ENCODE results near the gene IQCM.

IQCM gene

DNA sequence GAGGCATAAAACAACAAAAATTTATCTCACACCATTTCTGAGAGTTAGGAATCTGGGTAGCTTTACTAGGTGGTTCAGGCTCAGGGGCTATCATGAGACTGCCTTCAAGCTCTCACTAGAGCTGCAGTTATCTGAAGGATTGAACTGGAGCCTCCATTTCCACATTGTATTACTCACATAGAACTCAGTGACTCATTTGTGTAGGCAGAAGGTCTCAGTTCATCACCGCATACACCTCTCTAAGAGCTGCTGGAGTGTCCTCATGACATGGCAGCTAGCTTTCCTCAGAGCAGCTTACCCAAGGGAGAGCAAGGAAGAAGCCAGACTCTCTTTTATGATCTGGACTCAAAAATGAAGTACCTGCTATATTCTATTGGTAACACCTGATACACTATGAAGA lies 389.2 kb downstream of the IQCM start:
- TF ChIP-seq, protein P1, sequence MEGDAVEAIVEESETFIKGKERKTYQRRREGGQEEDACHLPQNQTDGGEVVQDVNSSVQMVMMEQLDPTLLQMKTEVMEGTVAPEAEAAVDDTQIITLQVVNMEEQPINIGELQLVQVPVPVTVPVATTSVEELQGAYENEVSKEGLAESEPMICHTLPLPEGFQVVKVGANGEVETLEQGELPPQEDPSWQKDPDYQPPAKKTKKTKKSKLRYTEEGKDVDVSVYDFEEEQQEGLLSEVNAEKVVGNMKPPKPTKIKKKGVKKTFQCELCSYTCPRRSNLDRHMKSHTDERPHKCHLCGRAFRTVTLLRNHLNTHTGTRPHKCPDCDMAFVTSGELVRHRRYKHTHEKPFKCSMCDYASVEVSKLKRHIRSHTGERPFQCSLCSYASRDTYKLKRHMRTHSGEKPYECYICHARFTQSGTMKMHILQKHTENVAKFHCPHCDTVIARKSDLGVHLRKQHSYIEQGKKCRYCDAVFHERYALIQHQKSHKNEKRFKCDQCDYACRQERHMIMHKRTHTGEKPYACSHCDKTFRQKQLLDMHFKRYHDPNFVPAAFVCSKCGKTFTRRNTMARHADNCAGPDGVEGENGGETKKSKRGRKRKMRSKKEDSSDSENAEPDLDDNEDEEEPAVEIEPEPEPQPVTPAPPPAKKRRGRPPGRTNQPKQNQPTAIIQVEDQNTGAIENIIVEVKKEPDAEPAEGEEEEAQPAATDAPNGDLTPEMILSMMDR (conservative IDR thresholded peaks at IDR 0.05; ENCODE audit: low read depth) = no peak
- POLR2A ChIA-PET (ENCODE audit: low non-redundant PET) = no interaction called here
- CTCF ChIA-PET = interaction anchor here (0.7 to 1.0 kb wide), 2 partner anchors 249 to 471 kb away, joined by 3 read pairs; no protein-coding TSS in a partner anchor
- no peak overlapping the region for H3K27ac ChIP-seq
- DNase-seq (ENCODE audit: low spot score) = no peak

DNA sequence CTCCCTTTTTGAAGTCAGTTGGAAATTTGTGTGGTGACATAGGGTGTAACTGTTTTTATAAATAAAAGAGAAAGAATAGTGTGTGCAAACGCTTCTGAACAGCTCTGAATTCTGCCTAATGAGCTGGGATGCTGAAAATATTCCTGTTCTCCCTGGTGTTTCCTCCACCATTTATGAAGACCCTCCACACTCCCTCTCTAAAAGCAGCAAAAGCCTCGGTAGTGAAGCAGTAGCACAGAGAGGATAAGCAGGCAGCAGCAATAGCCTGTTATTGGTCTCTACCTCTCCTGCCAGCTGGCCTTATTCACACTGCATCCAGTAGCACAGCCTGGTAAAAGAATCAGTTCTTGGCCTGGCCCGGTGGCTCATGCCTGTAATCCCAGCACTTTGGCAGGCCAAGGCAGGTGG lies 406.1 kb downstream of the IQCM start:
- ChIA-PET POLR2A (ENCODE audit: low non-redundant PET) (no interaction called here), CTCF (interaction anchor here (0.8 kb wide), 1 partner anchor 1652 kb away, joined by 3 read pairs; no protein-coding TSS in a partner anchor)
- no peak for DNase-seq (ENCODE audit: low spot score)
- TF ChIP-seq, protein P1 (conservative IDR thresholded peaks at IDR 0.05; ENCODE audit: low read depth) = no peak
- H3K27ac ChIP-seq = peak overlapping the region; percentile 91

DNA sequence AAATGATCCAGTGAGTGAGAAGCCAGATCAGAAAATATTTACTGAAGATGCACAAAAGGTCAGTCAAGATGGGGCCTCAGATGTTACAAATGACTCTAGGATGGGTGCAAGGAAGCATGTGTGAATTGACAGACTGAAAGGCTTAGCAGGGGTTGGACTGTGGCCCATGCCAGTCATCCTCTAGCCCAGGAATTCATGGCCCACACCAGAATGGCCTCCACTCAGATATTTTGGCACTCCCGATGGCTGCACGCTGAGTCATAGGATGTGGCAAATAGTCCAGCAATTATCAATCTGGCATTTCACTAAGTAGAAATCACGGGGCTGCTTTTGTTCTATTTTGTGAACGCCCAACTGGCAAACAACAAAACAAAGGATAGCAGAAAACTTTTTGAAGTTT lies 406.5 kb downstream of the IQCM start:
- ChIA-PET POLR2A (ENCODE audit: low non-redundant PET) (no interaction called here), CTCF (interaction anchor here (0.8 kb wide), 1 partner anchor 1652 kb away, joined by 3 read pairs; no protein-coding TSS in a partner anchor)
- DNase-seq (ENCODE audit: low spot score) = peak; percentile 73
- TF ChIP-seq, protein P1 (conservative IDR thresholded peaks at IDR 0.05; ENCODE audit: low read depth) = no peak
- peak overlapping the region; percentile 91 for H3K27ac ChIP-seq

DNA sequence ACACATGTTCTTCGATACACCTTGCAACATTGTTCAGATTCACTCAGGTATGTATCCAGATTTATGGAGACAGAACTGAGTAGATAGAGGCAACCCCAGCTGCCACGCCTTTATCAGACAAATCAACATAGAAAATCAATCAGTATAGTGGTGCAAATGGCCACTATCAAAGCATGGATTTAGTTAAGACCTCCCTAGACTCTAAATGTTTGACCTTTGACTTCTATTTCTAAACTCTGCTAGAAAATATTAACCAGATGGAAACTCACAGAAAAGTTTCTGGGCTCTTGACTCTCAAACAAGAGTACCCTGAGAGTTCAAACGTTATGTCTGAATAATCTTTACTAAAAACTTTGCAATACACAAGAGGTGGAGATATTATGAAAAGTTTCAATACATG lies 411.5 kb downstream of the IQCM start:
- no peak for DNase-seq (ENCODE audit: low spot score)
- TF ChIP-seq, protein P1 (conservative IDR thresholded peaks at IDR 0.05; ENCODE audit: low read depth) = no peak
- no peak overlapping the region for H3K27ac ChIP-seq
- ChIA-PET POLR2A (ENCODE audit: low non-redundant PET) (no interaction called here), CTCF (no interaction called here)

DNA sequence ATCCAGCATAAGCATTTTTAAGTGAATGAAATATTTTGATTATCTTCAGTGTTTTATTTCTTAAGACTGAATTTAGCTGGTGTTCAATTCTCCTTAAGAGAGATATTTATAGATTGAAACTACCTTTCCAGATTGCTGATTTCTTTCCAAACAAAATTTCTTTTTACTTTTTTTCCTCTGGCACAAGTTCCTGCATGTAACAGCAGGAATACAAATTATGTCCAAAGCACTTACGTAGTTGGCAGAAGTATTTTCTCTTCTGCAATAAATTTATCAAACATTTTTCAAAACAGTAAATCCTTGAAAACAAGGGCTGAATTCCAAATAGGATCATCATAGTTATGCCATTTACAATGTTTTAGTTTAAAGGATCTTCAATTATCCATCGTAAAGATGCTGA lies 412.6 kb downstream of the IQCM start:
- CTCF ChIA-PET = no interaction called here
- no peak overlapping the region for H3K27ac ChIP-seq
- TF ChIP-seq, protein P1 (conservative IDR thresholded peaks at IDR 0.05; ENCODE audit: low read depth) = no peak
- POLR2A ChIA-PET (ENCODE audit: low non-redundant PET) = no interaction called here
- DNase-seq (ENCODE audit: low spot score) = no peak

DNA sequence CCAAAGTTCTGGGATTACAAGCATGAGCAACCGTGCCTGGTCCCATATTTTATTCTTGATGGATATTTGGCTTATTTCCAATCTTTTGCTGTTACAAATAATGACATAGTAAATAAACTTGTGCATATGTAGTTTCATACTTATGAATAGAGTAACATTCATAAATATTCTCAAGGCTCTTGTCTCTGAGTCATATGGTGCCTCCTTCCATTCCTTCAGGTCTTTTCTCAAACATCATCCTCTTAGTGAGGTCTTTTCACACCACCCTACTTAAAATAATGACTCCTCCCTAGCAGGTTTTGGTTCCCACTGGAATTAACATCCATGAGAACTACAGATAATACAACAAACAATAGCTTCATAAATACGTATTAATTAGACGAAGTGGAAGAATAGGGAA lies 416.6 kb downstream of the IQCM start:
- ChIA-PET CTCF (interaction anchor here (0.6 kb wide), 1 partner anchor 53 kb away, joined by 3 read pairs; no protein-coding TSS in a partner anchor), POLR2A (ENCODE audit: low non-redundant PET) (no interaction called here)
- H3K27ac ChIP-seq = no peak overlapping the region

More for the DNA sequence above, 416.6 kb downstream of the IQCM start:
- TF ChIP-seq, protein P1 (conservative IDR thresholded peaks at IDR 0.05; ENCODE audit: low read depth) = no peak
- no peak for DNase-seq (ENCODE audit: low spot score)

Measured in RWPE1 (cell line).